Activated naive CD4-positive, alpha-beta T cell treated with anti-CD3 and anti-CD28 coated beads, Interleukin-2, amount 50 U/mL, for 24 hours (primary cell): ENCODE results near the gene TRIM40.

Source experiments
- H3K27ac Mint-ChIP-seq: one replicate; pipeline ENCODE4 v1.8.0; 2021; ENCODE audit warnings: mild to moderate bottlenecking, mixed read lengths
- H3K27me3 Mint-ChIP-seq: one replicate; pipeline ENCODE4 v1.8.0; 2021; ENCODE audit warnings: mixed read lengths
- H3K36me3 Mint-ChIP-seq: one replicate; pipeline ENCODE4 v1.8.0; 2021; ENCODE audit warnings: mixed read lengths
- H3K4me1 Mint-ChIP-seq: one replicate; pipeline ENCODE4 v1.8.0; 2021; ENCODE audit warnings: mixed read lengths
- H3K4me3 Mint-ChIP-seq: one replicate; pipeline ENCODE4 v1.8.0; 2021; ENCODE audit warnings: mild to moderate bottlenecking, mixed read lengths
- H3K9me3 Mint-ChIP-seq: one replicate; pipeline ENCODE4 v1.8.0; 2021; ENCODE audit warnings: mixed read lengths

TRIM40 gene

DNA sequence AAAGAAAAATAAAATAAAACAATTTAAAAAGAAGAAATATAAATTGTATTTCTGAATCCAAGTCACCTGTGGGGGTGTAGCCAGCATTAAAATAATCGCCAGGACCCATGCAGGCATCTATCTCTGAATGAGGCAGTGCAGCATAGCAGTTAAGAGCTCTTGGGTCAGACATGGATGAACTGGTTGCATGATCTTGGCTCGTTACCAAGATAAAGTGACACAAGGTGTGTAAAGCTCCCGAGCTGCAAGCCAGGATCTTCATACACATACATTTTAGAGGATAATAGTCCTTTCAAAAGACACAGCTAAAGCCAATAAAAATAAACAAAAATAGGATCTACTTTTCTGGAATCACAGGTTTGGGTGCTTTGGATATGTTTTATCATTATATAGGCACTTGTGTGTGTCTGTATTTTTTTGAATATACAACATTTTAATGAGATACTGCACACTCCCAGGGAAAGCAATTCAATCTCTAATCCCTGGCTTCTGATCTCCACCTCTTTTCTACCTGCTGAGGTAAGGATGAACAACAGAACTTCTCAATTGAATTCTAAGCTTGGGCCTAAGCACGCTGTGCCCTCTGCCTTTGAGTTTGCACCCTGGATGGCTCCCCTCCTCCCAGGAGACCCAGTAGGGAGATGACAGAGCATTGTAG lies 16.2 kb downstream of the TRIM40 start:
- H3K9me3 Mint-ChIP-seq = no peaks in the 10 kb centered on the region
- no peaks in the 10 kb centered on the region for H3K36me3 Mint-ChIP-seq
- H3K4me3 Mint-ChIP-seq = no peak overlapping the region
- H3K27ac Mint-ChIP-seq = no peak overlapping the region
- H3K27me3 Mint-ChIP-seq = peaks cover 8% of the 10 kb centered on the region
- peaks cover 4% of the 10 kb centered on the region for H3K4me1 Mint-ChIP-seq

DNA sequence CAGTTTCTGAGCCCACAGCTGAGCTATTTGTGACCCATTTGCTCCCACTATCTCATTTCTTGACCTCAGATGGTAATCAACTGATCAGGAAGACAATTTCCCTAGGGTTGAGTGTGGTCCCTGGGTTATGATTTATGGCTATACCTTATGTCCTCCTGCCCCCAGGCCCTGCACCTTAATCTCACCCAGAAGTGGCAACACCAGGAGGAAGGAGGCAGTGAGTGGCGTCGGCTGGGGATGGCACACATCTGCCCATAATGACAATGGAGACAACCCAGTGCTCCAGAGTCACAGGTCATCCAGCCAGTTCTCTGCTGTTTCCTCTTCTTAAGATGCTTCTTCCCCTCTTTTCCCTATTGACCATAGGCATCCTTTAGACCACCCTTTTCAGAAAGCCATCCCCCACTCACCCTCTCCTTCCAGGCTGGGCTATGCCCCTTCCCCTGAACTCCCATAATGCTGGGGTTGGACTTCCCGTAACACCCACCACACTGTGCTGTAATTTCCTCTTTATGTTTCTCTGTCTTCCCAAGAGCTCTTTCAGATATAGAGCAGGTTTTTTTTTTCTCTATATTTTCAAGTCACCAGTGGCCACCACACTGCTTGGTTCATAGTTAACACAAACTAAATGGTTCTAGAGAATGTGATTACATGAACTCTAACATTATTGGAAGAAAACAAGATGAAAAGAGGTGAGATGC lies 17.1 kb downstream of the TRIM40 start:
- Mint-ChIP-seq H3K27me3 (peaks cover 6% of the 10 kb centered on the region), H3K4me1 (peaks cover 4% of the 10 kb centered on the region), H3K4me3 (no peak overlapping the region), H3K27ac (no peak overlapping the region), H3K9me3 (no peaks in the 10 kb centered on the region), H3K36me3 (no peaks in the 10 kb centered on the region)

DNA sequence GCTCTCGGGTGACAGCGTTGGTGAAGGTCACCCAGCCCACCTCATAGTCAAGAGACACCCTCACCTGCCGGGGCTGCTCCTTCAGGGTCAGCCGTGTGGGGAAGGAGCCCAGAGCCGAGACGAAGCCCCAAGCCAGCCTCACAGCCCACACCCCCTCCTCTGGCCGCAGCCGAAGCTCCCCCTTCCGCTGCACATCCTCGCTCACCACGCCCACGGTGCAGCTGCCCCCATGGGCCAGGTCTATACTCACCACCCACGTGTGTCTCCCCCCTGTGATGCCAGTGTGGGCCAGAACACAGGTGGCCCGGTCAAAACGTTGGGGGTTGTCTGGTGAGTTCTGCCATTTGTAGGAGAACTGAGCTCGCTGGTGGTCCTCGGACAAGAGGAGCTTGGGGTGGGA lies 18.1 kb downstream of the TRIM40 start:
- no peak overlapping the region for H3K27ac Mint-ChIP-seq
- H3K4me1 Mint-ChIP-seq = peaks cover 4% of the 10 kb centered on the region
- peaks cover 4% of the 10 kb centered on the region for H3K27me3 Mint-ChIP-seq
- no peak overlapping the region for H3K4me3 Mint-ChIP-seq
- no peaks in the 10 kb centered on the region for H3K9me3 Mint-ChIP-seq
- H3K36me3 Mint-ChIP-seq = no peaks in the 10 kb centered on the region

DNA sequence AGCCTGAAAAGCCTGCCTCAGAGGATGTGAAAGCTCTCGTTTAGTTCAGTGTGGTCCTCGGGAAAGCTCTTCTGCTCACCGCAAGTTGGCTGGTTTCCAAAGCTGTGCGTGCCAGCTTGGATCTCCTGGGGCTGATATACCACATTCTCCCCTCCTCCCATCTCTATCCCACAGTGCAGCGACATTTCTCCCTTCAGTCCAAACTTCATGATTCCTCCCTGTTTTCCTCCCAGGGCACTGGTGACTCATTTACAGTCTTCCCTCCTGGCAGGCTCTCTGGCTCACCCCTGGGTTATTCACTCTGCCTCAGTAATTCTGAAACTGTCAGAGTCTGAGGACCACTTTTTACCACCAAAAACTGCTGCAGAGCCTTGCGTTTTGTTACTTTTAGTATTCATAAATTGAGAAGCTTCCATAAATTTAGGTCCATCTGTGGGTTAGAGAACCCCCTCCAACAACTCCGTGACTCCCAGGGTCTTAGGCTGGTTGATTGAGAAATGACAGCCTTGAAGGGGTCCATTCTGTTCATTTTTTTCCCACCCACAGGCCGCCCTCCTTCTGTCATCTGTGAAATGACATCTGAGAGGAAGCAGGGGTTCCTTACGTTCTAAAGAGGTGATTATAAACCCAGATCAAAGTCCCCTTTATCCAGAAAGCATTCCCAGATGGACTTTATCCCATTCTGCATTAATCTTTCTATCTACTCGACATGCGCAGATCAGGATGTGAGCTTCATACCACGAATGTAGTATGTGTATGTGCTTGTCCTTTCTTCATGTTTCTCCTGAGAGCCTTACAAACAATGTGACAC lies 19.0 kb downstream of the TRIM40 start:
- Mint-ChIP-seq H3K36me3 (no peaks in the 10 kb centered on the region), H3K9me3 (no peaks in the 10 kb centered on the region), H3K27ac (no peak overlapping the region), H3K27me3 (peaks cover 4% of the 10 kb centered on the region), H3K4me1 (peaks cover 4% of the 10 kb centered on the region), H3K4me3 (no peak overlapping the region)

DNA sequence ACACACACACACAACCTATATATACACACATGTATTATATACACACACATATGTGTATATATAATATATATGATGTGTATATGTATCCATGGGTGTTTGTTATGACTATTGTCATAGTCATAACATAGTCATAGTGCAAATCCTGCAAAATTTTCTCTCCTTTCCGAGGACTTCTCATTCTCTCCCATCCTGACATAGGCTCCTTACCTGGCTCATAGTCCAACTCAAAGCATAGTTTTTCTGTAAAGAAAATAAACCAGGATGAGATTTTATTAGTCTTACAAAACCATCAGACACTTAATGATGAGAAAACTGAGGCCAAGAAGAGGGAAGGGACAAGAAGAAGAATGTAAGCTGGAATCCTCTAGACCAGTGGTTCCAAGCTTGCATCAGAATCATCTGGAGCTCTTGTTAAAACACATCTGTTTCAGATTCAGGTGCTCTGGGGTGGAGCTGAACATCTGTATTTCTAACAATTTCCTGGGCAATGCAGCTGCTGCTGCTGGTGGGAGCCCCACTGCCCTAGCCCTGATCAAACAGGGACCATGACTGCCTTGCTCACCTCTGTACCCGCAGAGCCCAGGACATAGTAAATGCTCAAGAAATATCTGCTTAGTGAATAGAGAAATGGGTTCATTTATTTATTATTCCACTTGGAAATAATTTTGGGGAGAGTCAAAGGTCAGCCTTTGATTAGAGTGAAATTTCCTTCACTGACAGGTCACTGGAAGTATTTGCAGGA lies 19.8 kb downstream of the TRIM40 start:
- Mint-ChIP-seq H3K27me3 (peaks cover 4% of the 10 kb centered on the region), H3K4me1 (peaks cover 4% of the 10 kb centered on the region), H3K36me3 (no peaks in the 10 kb centered on the region), H3K9me3 (no peaks in the 10 kb centered on the region), H3K27ac (no peak overlapping the region), H3K4me3 (no peak overlapping the region)

DNA sequence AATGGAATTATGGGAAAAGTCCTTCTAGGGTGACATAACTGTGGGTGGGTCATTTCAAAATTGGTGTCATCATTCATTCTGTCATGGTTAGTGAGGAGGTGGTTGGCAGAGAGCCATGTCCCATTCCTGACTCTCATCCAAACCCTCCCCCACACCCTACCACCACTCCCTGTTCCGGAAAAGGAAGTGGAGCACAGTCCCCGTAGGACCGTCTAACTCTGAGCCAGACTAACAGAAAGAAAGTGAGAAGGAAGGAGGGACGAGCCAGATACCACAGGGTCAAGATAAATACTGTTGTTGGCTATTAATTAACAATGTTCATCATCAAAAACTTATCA lies 20.3 kb downstream of the TRIM40 start:
- H3K4me3 Mint-ChIP-seq = no peak overlapping the region
- H3K9me3 Mint-ChIP-seq = no peaks in the 10 kb centered on the region
- peaks cover 4% of the 10 kb centered on the region for H3K4me1 Mint-ChIP-seq
- no peaks in the 10 kb centered on the region for H3K36me3 Mint-ChIP-seq
- H3K27ac Mint-ChIP-seq = no peak overlapping the region
- H3K27me3 Mint-ChIP-seq = peaks cover 4% of the 10 kb centered on the region

DNA sequence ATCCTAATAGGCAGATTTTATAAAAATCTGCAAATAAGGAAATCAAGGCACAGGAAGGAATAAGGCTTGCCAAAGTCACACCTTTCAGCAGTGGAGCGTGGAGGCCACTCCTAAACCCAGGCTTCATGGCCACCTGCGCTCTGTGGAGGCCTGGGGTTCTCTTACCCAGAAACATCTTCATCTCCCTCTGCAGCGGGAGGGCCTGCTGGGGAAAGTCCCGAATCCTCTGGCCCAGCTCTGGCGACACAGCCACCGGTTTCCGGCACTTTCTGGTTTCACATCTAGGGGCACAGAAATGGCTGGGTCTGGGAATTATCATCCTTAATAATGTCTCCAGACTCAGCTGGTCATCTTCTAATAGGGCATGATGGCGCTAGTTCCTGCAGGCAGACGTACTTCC lies 20.8 kb downstream of the TRIM40 start:
- H3K9me3 Mint-ChIP-seq = no peaks in the 10 kb centered on the region
- H3K36me3 Mint-ChIP-seq = no peaks in the 10 kb centered on the region
- no peaks in the 10 kb centered on the region for H3K4me1 Mint-ChIP-seq
- H3K27ac Mint-ChIP-seq = no peak overlapping the region
- H3K27me3 Mint-ChIP-seq = peaks cover 4% of the 10 kb centered on the region
- no peak overlapping the region for H3K4me3 Mint-ChIP-seq

DNA sequence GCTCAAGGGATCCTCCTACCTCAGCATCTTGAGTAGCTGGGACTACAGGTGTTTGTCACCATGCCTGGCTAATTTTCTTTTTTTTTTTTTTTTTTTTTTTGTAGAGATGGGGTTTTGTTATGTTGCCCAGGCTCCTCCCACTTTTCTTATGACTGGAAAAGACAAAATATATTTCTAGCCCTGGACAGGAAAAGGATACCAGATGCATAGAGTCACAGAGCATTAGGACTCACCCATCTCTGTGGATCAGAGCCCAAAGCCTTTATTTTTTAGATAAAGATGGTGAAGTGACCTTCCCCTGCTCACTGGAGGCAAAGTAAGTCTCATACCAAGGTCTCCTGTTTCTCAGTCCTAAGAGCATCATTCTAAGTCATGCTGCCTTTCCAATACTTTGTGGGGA lies 21.6 kb downstream of the TRIM40 start:
- H3K27me3 Mint-ChIP-seq = peaks cover 4% of the 10 kb centered on the region
- H3K36me3 Mint-ChIP-seq = no peaks in the 10 kb centered on the region
- H3K9me3 Mint-ChIP-seq = no peaks in the 10 kb centered on the region

DNA sequence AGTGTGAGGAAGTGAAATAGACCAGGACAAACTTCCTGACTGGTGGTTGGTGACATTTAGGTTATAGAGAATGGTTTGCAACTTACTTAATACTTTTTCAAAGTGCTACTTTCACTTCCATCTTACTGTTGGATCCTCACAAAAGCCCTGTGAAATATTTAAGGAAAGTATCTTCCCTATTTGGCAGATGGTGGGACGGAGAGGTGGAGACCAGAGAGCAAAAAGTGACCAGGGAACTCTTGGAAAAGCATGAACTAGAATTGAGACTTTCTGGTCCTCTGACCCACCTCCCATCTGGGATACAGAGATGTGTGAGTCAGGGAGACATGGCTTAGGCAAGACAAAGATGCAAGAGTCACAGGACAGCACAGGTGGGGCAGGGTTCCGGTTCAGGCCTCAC lies 22.1 kb downstream of the TRIM40 start:
- Mint-ChIP-seq H3K27ac (no peak overlapping the region), H3K4me1 (peaks cover 4% of the 10 kb centered on the region), H3K9me3 (no peaks in the 10 kb centered on the region), H3K36me3 (no peaks in the 10 kb centered on the region), H3K27me3 (peaks cover 4% of the 10 kb centered on the region), H3K4me3 (no peak overlapping the region)

More for the DNA sequence above, 21.6 kb downstream of the TRIM40 start:
- Mint-ChIP-seq H3K27ac (no peak overlapping the region), H3K4me3 (no peak overlapping the region), H3K4me1 (peaks cover 4% of the 10 kb centered on the region)

DNA sequence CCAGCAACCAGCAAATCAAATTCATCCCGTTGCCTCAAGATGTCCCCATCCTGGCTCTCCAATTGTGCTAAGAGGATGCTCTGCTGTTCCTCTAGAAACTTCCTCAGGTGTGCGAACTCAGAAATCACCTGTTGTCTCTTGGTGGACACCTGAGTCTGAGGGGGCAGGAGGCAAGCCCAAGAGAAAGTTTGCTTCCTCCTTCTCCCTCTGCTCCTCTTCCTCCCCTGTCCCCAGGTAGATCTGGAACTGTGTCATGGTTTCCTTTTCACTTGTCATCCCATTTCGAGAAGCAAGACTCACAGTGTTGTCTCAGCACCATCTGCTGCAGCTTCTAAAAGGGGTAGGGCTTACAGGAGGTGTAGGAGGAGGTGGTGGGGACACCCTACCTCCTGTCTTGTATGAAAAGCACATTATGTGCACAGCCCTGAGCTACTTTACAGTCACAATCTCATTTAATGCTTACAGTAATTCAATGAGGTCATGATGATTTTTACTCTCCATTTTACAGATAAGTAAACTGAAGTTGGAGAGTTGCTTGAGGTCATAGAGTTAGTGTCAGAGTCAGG lies 22.6 kb downstream of the TRIM40 start:
- H3K27ac Mint-ChIP-seq = no peak overlapping the region
- no peaks in the 10 kb centered on the region for H3K36me3 Mint-ChIP-seq
- H3K4me1 Mint-ChIP-seq = peaks cover 4% of the 10 kb centered on the region
- no peak overlapping the region for H3K4me3 Mint-ChIP-seq
- H3K27me3 Mint-ChIP-seq = peaks cover 4% of the 10 kb centered on the region
- H3K9me3 Mint-ChIP-seq = no peaks in the 10 kb centered on the region

DNA sequence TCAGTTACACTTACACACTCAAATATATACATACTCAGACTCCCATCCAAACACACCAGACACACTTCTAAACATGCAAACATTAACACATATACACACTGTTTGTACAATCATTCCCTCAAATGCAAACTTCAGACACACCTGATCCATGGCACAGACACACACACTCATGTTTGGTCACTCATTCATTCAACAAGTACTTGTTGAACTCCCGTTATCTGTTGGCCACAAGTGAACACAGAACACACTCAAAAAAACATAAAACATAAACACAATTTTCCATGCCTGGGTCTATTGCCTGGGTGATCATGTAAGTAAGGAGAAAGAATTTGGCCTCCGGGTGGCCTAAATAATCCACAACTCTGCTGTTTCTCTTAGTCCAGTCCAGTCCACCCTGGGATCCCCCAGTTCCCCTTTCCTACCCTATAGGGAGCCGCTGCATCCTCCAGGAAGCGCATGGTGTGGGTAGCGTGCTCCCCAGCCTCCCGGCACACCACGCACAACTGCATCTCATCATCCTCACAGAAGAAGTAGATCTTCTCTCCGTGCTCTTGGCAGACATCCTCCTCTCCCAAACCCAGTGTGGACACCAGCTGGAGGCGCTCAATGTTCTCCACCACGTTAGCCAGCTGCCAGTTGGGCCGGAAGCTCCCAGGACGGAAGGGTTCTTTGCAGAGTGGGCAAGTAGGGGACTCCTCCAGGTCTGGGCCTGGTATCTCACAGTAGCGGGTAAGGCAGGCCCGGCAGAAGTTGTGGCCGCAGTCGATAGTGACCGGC lies 24.3 kb downstream of the TRIM40 start:
- Mint-ChIP-seq H3K27me3 (peaks cover 2% of the 10 kb centered on the region), H3K27ac (no peak overlapping the region), H3K4me1 (peaks cover 4% of the 10 kb centered on the region), H3K9me3 (no peaks in the 10 kb centered on the region), H3K4me3 (no peak overlapping the region), H3K36me3 (no peaks in the 10 kb centered on the region)

DNA sequence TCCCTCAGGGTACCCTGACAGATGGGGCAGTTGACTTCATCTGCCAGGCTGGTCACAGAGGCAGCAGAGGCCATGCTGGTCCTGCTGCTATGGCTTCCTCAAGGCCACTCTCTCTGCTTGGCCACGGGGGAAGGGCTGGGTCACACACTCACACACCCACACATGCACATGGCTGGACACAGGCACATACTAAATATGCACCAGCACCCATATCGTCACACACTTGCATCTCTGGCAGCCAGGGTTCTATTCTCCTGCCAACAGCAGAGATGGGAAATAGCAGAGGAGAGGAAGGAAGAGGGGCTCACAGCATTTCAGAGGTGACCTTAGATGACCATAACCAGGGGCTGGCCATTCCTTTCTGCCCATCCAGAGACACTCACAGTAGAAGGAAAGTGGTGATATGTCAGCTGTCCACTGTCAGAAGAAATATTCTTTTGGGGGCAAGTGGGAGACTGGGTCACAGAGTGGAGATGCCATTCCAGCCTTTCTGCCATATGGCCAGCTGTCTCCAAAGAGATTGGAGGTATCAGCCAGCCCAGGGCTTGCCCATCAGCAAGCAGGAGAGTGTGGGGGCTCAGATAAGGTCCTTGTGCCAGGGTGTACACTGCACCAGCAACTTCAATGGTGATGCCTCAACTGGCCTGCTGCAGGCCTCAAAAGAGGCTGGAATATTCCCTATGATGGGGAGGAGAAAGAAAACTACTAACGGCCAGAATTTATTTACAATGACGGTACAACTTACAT lies 25.0 kb downstream of the TRIM40 start, which contains the start of gene TRIM10:
TRIM10 (minus strand) TSS at position 427 of the 747 bp plus-strand sequence; CDS start at position 74, 353 bp downstream.
- Mint-ChIP-seq H3K27me3 (peaks cover 2% of the 10 kb centered on the region), H3K4me3 (no peak within 1 kb of the TSS), H3K9me3 (no peaks in the 10 kb centered on the region), H3K27ac (no peak within 1 kb of the TSS), H3K4me1 (peaks cover 4% of the 10 kb centered on the region), H3K36me3 (no peaks in the 10 kb centered on the region)

DNA sequence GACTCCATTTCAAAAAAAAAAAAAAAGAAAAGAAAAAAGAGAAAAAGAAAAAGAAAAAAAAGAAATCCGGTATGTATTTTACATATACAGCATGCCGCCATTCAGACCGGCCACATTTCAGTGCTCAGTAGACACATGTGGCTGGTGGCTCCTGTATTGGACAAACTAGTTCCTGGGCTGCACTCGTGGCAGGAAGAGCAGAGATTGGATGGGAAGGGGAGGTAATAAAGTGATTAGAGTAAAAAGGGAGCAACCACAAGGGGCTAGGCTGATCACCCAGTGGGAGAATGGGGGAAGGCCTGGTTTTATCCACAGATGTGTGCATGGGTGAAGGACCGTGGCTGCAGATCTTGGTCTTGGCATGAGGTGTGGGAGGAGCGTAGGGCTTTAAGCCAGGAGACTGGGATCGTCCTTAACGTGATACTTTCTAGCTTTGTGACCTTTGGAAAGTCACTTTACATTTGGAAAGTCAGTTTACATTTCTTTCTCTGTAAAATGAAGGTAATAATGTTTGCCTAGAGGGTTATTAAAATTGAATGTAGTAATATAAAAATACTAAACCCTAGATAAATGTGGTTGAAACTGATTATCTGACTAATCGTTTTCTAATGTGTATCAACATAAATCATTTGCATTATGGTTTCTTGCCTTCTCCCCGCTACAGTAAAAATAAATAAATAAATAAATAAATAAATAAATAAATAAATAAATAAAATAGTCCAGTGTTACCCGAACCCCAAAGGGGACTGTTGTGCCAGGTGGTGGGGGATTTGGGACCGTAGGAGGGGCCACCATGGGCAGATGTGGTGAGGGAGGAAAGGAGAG lies 26.5 kb downstream of the TRIM40 start:
- no peaks in the 10 kb centered on the region for H3K27me3 Mint-ChIP-seq
- no peaks in the 10 kb centered on the region for H3K36me3 Mint-ChIP-seq
- no peaks in the 10 kb centered on the region for H3K9me3 Mint-ChIP-seq
- H3K4me1 Mint-ChIP-seq = peaks cover 4% of the 10 kb centered on the region
- H3K27ac Mint-ChIP-seq = no peak overlapping the region
- no peak overlapping the region for H3K4me3 Mint-ChIP-seq
